Stimulated activated effector memory CD8-positive, alpha-beta T cell treated with anti-CD3 and anti-CD28 coated beads, Interleukin-12 subunit alpha, Interleukin-12 subunit beta, amount 100 ng/mL, for 72 hours (primary cell): ENCODE results near the gene BCL2A1.
A peak's percentile ranks its signal among the peaks of the same experiment; 100 is the strongest.
"Not testable (repeated sequence)": the region's sequence is repeated elsewhere in the genome, so short reads cannot be mapped to it uniquely, and the experiment has no call there.

ENCODE experiments used
- ATAC-seq: fragments of 150-1000 bp; cut with Tn5 transposase; 2 replicates; pipeline ENCODE4 v1.10.0; 2021
- DNase-seq, 2 donors: peaks; one replicate each; pipeline ENCODE4 v3.0.0; 2021 to 2022; ENCODE audit warnings: low spot score in 2 of 2
- H3K27ac Mint-ChIP-seq: one replicate; pipeline ENCODE4 v1.8.0; 2022; ENCODE audit warnings: mild to moderate bottlenecking, mixed read lengths
- H3K36me3 Mint-ChIP-seq: one replicate; pipeline ENCODE4 v1.8.0; 2022; ENCODE audit warnings: mild to moderate bottlenecking, mixed read lengths
- H3K4me1 Mint-ChIP-seq: one replicate; pipeline ENCODE4 v1.8.0; 2022; ENCODE audit warnings: mixed read lengths
- H3K4me3 Mint-ChIP-seq: one replicate; pipeline ENCODE4 v1.8.0; 2022; ENCODE audit warnings: mild to moderate bottlenecking, mixed read lengths
- H3K9me3 Mint-ChIP-seq: one replicate; pipeline ENCODE4 v1.8.0; 2022; ENCODE audit warnings: mixed read lengths

Gene BCL2A1

DNA sequence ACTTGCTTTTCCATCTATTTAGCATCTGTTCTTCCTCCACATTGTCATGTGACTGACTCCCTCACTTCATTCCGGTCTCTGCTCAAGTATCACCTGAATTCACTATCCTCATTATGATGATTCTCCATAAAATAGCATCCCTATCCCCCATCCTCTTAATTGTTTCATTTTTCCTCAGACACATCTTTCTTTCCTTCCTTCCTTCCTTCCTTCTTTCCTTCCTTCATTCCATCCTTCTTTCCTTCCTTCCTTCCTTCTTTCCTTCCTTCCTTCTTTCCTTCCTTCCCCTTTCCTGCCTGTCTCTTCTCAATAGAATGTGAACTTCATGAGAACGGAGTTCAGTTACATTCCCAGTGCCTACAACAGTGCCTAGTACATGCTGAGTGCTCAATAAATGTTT lies 41.6 kb downstream of the BCL2A1 start:
- Mint-ChIP-seq H3K4me3 (no peak overlapping the region), H3K27ac (no peak overlapping the region), H3K9me3 (no peaks in the 10 kb centered on the region), H3K36me3 (peaks cover 4% of the 10 kb centered on the region), H3K4me1 (no peaks in the 10 kb centered on the region)
- ATAC-seq (no peak), DNase-seq (no peak)

GRCh38 chr15:79926116-79926515 lies 44.9 kb downstream of the BCL2A1 start:
- peaks cover 31% of the 10 kb centered on the region for H3K36me3 Mint-ChIP-seq
- peak in 1 of 2 donors; percentile 42 for DNase-seq
- not testable (repeated sequence) for H3K4me3 Mint-ChIP-seq, ATAC-seq, H3K9me3 Mint-ChIP-seq, H3K27ac Mint-ChIP-seq
- H3K4me1 Mint-ChIP-seq: peaks cover 20% of the 10 kb centered on the region

GRCh38 chr15:79924379-79924778 lies 46.6 kb downstream of the BCL2A1 start:
- Mint-ChIP-seq H3K27ac (peak overlapping the region; percentile 97), H3K4me1 (peaks cover 21% of the 10 kb centered on the region), H3K9me3 (peaks cover 4% of the 10 kb centered on the region), H3K36me3 (peaks cover 45% of the 10 kb centered on the region), H3K4me3 (peak overlapping the region; percentile 93)
- ATAC-seq (no peak), DNase-seq (peak in 1 of 2 donors; percentile 49)

DNA sequence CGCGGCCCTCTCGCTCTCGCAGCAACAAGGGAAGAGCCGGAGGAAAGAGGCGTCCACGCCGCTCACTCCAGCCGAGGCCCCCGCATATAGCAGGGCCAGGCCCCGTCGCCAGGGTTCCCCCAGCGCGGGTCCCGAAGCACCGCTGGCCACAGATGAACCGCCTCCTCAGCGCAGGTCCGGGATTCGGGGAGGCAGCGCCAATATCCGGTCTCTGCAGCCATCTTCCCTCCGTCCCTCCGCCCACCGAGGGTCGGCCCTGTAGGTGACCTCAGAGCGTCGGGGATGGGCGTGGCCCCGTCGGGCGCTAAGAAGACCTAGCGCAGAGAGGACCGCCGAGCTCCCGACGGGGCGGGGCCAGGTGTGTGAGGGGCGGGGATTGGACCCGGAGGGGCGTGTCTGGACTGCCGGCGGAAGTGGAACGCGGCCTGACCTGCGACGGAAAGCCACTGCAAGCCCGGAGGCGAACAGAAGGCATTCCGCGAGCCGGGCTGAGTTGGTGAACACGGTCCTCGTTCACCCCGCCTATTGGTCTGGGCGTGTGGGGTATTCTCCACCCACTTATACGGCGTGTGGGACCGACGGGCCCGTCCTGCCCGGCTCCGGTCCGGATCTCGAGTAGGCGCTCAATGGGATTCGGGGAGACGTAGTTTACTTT lies 47.4 kb downstream of the BCL2A1 start:
- peak overlapping the region; percentile 97 for H3K27ac Mint-ChIP-seq
- DNase-seq: peak; percentile 99 to 100
- H3K36me3 Mint-ChIP-seq: peaks cover 51% of the 10 kb centered on the region

DNA sequence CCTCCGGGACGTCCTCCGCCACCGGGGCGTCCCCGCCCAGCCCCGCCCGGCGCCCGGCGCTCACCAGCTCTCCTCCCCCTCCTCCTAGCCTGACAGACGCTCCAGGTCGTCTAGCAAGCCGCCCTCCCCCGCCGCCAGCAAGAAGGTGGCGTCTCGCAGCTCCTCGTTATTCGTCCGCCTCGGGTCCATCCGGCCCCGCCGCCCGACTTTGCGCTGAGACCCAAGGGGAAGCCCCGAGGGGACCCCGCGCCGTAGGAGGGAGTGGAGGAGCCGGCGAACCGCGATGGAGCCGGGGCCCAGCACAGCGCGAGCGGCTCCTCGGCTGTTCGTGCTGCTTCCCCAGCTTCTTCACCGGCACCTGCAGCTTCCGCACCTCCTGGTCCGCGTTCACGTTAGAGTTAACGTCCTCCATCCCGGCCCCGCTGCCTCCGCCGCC lies 47.9 kb downstream of the BCL2A1 start:
- Mint-ChIP-seq H3K4me1 (peaks cover 25% of the 10 kb centered on the region), H3K4me3 (peak overlapping the region; percentile 93), H3K36me3 (peaks cover 51% of the 10 kb centered on the region), H3K27ac (peak overlapping the region; percentile 97), H3K9me3 (peaks cover 8% of the 10 kb centered on the region)
- ATAC-seq (peak; percentile 66), DNase-seq (peak; percentile 46 to 84)

More for the DNA sequence above, 47.4 kb downstream of the BCL2A1 start:
- Mint-ChIP-seq H3K4me3 (peak overlapping the region; percentile 93), H3K4me1 (peaks cover 25% of the 10 kb centered on the region), H3K9me3 (peaks cover 8% of the 10 kb centered on the region)
- ATAC-seq: peak; percentile 97

GRCh38 chr15:79922512-79923078 lies 48.4 kb downstream of the BCL2A1 start:
- Mint-ChIP-seq H3K27ac (peak overlapping the region; percentile 97), H3K4me1 (peaks cover 25% of the 10 kb centered on the region), H3K36me3 (peaks cover 51% of the 10 kb centered on the region), H3K9me3 (peaks cover 11% of the 10 kb centered on the region), H3K4me3 (peak overlapping the region; percentile 93)
- no peak for ATAC-seq
- no peak for DNase-seq

GRCh38 chr15:79919749-79920511 lies 51.1 kb downstream of the BCL2A1 start:
- Mint-ChIP-seq H3K4me1 (peaks cover 25% of the 10 kb centered on the region), H3K36me3 (peaks cover 51% of the 10 kb centered on the region), H3K27ac (no peak overlapping the region), H3K4me3 (no peak overlapping the region), H3K9me3 (peaks cover 25% of the 10 kb centered on the region)
- DNase-seq: peak in 1 of 2 donors; percentile 41
- no peak for ATAC-seq

DNA sequence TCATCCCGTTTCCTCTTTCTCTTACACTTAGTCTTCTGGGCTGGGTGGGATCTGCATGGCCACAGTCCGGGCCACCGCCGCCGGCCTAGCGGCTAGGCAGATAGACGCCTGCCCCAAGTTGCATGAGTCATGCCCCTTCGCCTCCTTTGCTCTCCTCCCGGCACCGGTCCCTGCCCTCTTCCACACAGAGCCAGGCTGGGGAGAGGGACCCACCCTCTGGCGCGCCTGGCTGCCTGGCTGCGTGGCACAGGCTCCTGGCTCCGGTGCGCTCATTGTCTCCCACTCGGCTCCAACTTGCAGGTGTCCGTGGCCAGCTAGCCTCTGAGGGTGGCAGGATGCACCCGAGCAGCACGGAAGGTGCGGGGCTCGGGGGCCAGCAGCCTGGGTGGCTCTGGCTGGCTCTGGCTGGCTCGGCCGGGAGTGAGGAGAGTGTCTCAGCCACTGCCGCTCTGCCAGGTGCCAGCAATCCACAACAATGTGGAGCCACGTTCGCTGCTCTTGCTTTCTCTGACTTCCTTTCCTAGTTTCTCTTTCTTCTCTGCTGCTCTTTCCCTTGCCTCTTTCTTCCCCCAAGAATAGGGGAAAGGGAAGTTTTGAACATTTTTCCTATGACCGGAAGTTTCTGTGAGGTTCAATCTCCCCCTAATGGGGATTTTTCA lies 51.8 kb downstream of the BCL2A1 start:
- peaks cover 25% of the 10 kb centered on the region for H3K4me1 Mint-ChIP-seq
- peaks cover 53% of the 10 kb centered on the region for H3K36me3 Mint-ChIP-seq
- H3K27ac Mint-ChIP-seq: no peak overlapping the region
- H3K9me3 Mint-ChIP-seq: peaks cover 28% of the 10 kb centered on the region
- DNase-seq (peak in 1 of 2 donors; percentile 32), ATAC-seq (no peak)
- H3K4me3 Mint-ChIP-seq: no peak overlapping the region

DNA sequence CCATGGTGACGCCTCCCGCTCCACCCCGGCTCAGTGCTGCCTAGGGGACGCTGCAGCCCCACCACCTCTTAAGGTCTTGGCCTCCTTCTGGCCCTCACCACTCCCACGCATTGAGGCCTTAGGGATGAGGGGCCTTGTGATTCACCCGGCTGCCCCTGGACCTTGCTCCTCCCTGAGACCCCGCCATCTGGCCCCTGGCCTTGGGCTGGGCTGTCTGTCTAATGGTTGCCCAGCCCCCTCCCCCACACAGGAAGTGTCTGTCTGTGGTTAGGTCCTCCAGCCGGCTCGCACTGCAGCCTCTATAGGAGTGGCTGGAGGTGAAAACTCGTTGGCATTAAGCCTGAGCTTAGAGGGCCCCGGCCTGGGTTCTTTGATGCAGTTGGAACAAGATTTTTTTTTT lies 52.7 kb downstream of the BCL2A1 start:
- peaks cover 49% of the 10 kb centered on the region for H3K36me3 Mint-ChIP-seq
- peaks cover 25% of the 10 kb centered on the region for H3K4me1 Mint-ChIP-seq
- H3K27ac Mint-ChIP-seq: no peak overlapping the region
- ATAC-seq: no peak
- peak in 1 of 2 donors; percentile 39 for DNase-seq
- H3K9me3 Mint-ChIP-seq: peaks cover 32% of the 10 kb centered on the region
- no peak overlapping the region for H3K4me3 Mint-ChIP-seq

DNA sequence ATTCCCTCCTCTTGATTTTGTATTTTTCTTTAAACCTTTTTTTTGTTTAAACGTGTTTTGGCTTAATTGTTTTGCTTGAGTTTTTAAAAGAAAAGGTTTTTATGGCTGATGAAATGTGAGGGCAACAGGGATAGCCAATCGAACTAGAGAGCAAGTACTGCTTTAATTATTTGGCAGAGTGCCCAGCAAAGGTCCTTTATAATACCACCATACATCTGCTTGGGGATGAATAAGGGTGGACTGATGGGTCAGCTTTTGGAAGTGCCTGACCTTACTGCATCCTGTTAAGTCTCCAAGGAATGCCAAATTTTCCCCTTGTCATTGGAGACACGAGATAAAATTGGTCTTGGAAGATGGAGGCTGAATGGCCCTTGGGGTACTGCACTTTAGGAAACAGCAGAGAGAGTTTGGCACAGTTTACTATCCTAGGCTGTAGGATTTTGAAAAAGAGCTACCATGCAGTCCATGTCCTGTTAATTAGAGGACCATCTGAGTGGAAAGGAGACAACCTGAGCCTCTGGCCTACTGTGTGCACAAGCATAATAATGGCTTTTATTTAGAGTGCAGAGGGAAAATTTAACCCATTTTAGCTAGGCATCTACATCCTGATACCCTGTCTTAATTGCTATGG lies 54.4 kb downstream of the BCL2A1 start:
- peaks cover 33% of the 10 kb centered on the region for H3K36me3 Mint-ChIP-seq
- ATAC-seq (no peak), DNase-seq (peak in 1 of 2 donors; percentile 42)

GRCh38 chr15:79915776-79916501 lies 55.1 kb downstream of the BCL2A1 start:
- DNase-seq: peak in 1 of 2 donors; percentile 45
- not testable (repeated sequence) for H3K4me3 Mint-ChIP-seq, ATAC-seq, H3K4me1 Mint-ChIP-seq, H3K27ac Mint-ChIP-seq
- peaks cover 28% of the 10 kb centered on the region for H3K9me3 Mint-ChIP-seq
- peaks cover 26% of the 10 kb centered on the region for H3K36me3 Mint-ChIP-seq

More for the DNA sequence above, 54.4 kb downstream of the BCL2A1 start:
- no peak overlapping the region for H3K27ac Mint-ChIP-seq
- peaks cover 32% of the 10 kb centered on the region for H3K9me3 Mint-ChIP-seq
- no peak overlapping the region for H3K4me3 Mint-ChIP-seq
- H3K4me1 Mint-ChIP-seq: peaks cover 10% of the 10 kb centered on the region

GRCh38 chr15:79914728-79915127 lies 56.3 kb downstream of the BCL2A1 start:
- peaks cover 5% of the 10 kb centered on the region for H3K4me1 Mint-ChIP-seq
- DNase-seq (no peak), ATAC-seq (no peak)
- H3K36me3 Mint-ChIP-seq: peaks cover 16% of the 10 kb centered on the region
- H3K27ac Mint-ChIP-seq: no peak overlapping the region
- no peak overlapping the region for H3K4me3 Mint-ChIP-seq
- peaks cover 28% of the 10 kb centered on the region for H3K9me3 Mint-ChIP-seq
